HG03097 (cell line): ENCODE results near the gene ENTR1.
A peak's percentile ranks its signal among the peaks of the same experiment; 100 is the strongest.
"Not testable (repeated sequence)": the region's sequence is repeated elsewhere in the genome, so short reads cannot be mapped to it uniquely, and the experiment has no call there.

Experiments used
- ATAC-seq: cut with Tn5 transposase; IDR thresholded peaks from one replicate; pipeline ENCODE4 v1.9.1; 2021; ENCODE audit not compliant: unreplicated experiment, low FRiP score

Gene ENTR1

GRCh38 chr9:136438548-136439480 lies 28.4 kb upstream of the ENTR1 start:
- peak; percentile 39 for ATAC-seq

- no peak for ATAC-seq
Observed at GRCh38 chr9:136437839-136438547, 27.6 kb upstream of the ENTR1 start.

- no peak for ATAC-seq
Observed at GRCh38 chr9:136437430-136437829, 27.0 kb upstream of the ENTR1 start.

- no peak for ATAC-seq
Observed at GRCh38 chr9:136436055-136436634, 25.7 kb upstream of the ENTR1 start.

- no peak for ATAC-seq
Observed at GRCh38 chr9:136434580-136435169, 24.3 kb upstream of the ENTR1 start.

- no peak for ATAC-seq
Observed at GRCh38 chr9:136433849-136434579, 23.6 kb upstream of the ENTR1 start.

GRCh38 chr9:136433043-136433715 lies 22.8 kb upstream of the ENTR1 start:
- ATAC-seq, result no peak

- ATAC-seq, result no peak
Observed at GRCh38 chr9:136432591-136432990, 22.2 kb upstream of the ENTR1 start.

- no peak for ATAC-seq
Observed at GRCh38 chr9:136431782-136432350, 21.5 kb upstream of the ENTR1 start.

- no peak for ATAC-seq
Observed at GRCh38 chr9:136430588-136431234, 20.3 kb upstream of the ENTR1 start.

- ATAC-seq, result no peak
Observed at GRCh38 chr9:136429683-136430491, 19.5 kb upstream of the ENTR1 start.

- no peak for ATAC-seq
Observed at GRCh38 chr9:136429075-136429628, 18.7 kb upstream of the ENTR1 start.

- no peak for ATAC-seq
Observed at GRCh38 chr9:136426787-136427186, 16.4 kb upstream of the ENTR1 start.

GRCh38 chr9:136425367-136425766 lies 15.0 kb upstream of the ENTR1 start:
- not testable (repeated sequence) for ATAC-seq

- ATAC-seq, result no peak
Observed at GRCh38 chr9:136424750-136425362, 14.4 kb upstream of the ENTR1 start.

- no peak for ATAC-seq
Observed at GRCh38 chr9:136423432-136424146, 13.2 kb upstream of the ENTR1 start.

GRCh38 chr9:136422876-136423275 lies 12.5 kb upstream of the ENTR1 start:
- no peak for ATAC-seq
